SU-DHL-6 (cell line): ENCODE results near the gene RALGPS1.

Experiments used
- CTCF ChIP-seq: fragments of 200-600 bp; sonication (generic); IDR thresholded peaks from one replicate; pipeline ENCODE4 v1.5.1; 2017; ENCODE audit warnings: antibody characterized with exemption, mild to moderate bottlenecking, low read length, moderate library complexity; ENCODE audit not compliant: insufficient read depth, poor library complexity, severe bottlenecking
- EZH2phosphoT487 ChIP-seq: fragments of 200-600 bp; sonication (generic), shearing (Covaris generic); conservative IDR thresholded peaks from 2 replicates; pipeline ENCODE4 v1.6.1; 2018; ENCODE audit warnings: mild to moderate bottlenecking, antibody characterized with exemption, low read length, moderate library complexity, mixed read lengths

- TF ChIP-seq CTCF (no peak), EZH2phosphoT487 (no peak)
Observed at GRCh38 chr9:127269449-127269848, 354.9 kb downstream of the RALGPS1 start.
